ENCODE data around the gene OGDHL. TPM values are rescaled to one million over a fixed set of nuclear protein-coding genes. Genes with fewer than 3 reads are reported as not detected.

Gene OGDHL
- 0.52 TPM for total RNA-seq

DNA sequence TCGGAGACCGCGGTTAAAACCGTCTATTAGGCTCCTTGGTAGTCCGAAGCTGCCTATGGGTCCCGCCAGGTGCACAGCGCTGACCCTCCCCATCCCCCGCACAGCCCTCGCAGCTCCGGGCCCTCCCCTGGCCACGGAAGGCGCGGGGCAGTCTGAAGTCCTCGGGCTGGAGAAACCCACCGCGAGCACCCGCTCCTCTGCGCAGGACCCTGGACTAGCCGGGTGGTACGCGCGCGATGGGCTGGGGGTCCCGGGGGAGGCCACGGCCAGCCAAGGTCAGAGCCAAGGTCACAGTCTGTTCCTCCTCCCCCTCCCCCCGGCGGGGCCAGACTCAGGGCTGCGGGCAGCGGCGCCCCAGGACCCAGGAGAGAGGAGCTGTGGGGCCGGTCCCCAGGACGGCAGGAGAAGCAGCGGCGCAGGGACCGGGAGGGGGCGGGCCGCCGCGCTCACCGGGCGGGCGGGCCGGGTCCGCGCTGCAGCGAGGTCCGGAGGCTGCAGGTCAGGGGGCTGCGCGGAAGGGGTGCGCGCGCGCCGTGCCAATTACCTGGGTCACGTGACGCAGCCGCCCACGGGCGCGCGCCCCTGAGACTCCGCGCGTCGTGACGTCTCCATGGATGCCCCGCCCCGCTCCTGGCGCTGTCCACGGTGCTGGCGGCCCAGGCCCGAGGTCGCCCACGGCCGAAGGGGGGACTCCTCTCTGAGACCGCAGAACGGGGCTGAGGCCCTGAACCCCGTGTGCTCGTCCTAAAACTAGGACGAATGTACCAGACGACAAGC is at the start of gene OGDHL:
TSS of gene OGDHL (minus strand) at position 535 of the 777 bp plus-strand sequence. CDS start 3,731 bp downstream, outside the sequence.
- Histone ChIP-seq H3K36me3 (ENCODE audit: control insufficient read depth in 3 of 3, insufficient read depth in 3 of 3, low read length in 3 of 3) (no peaks in the 10 kb centered on the region), H3K27ac (ENCODE audit: low read depth, low read length) (no peak within 1 kb of the TSS), H3K4me1 (ENCODE audit: control insufficient read depth in 3 of 3, insufficient read depth in 3 of 3, low read length in 3 of 3) (peaks cover 0 to 2% (median 0%) of the 10 kb centered on the region in 3 donors), H3K4me3 (ENCODE audit: low read length in 3 of 3) (peak within 1 kb of the TSS in 2 of 3 donors; percentile 29 to 46), H3K27me3 (ENCODE audit: control insufficient read depth in 3 of 3, insufficient read depth in 3 of 3, low read length in 3 of 3) (peaks cover 20 to 31% (median 24%) of the 10 kb centered on the region in 3 donors), H3K9ac (ENCODE audit: low read depth in 1 of 3, low read length in 3 of 3) (no peak within 1 kb of the TSS), H3K9me3 (ENCODE audit: control insufficient read depth in 3 of 3, low read length in 3 of 3) (peaks cover 0 to 3% (median 3%) of the 10 kb centered on the region in 3 donors)

DNA sequence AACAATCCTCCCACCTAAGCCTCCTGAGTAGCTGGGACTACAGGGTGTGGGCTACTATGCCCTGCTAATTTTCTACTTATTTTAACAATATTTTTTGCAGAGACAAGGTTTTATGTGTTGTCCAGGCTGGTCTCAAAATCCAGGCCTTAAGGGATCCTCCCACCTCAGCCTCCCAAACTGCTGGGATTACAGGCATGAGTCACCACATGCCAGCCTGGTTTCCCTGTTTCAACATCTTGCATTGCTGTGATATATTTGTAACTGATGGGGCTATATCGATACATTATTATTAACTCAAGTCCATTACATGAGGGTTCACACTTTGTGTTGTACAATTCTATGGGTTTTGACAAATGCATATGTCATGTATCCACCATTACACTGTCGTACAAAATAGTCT is 41.9 kb upstream of the OGDHL start:
- Histone ChIP-seq H3K36me3 (ENCODE audit: control insufficient read depth in 3 of 3, insufficient read depth in 3 of 3, low read length in 3 of 3) (no peaks in the 10 kb centered on the region), H3K27me3 (ENCODE audit: control insufficient read depth in 3 of 3, insufficient read depth in 3 of 3, low read length in 3 of 3) (no peaks in the 10 kb centered on the region), H3K4me3 (ENCODE audit: low read length in 3 of 3) (no peak overlapping the region), H3K9me3 (ENCODE audit: control insufficient read depth in 3 of 3, low read length in 3 of 3) (peaks cover 0 to 6% (median 0%) of the 10 kb centered on the region in 3 donors), H3K27ac (ENCODE audit: low read depth, low read length) (no peak overlapping the region), H3K9ac (ENCODE audit: low read depth in 1 of 3, low read length in 3 of 3) (no peak overlapping the region), H3K4me1 (ENCODE audit: control insufficient read depth in 3 of 3, insufficient read depth in 3 of 3, low read length in 3 of 3) (no peaks in the 10 kb centered on the region)

DNA sequence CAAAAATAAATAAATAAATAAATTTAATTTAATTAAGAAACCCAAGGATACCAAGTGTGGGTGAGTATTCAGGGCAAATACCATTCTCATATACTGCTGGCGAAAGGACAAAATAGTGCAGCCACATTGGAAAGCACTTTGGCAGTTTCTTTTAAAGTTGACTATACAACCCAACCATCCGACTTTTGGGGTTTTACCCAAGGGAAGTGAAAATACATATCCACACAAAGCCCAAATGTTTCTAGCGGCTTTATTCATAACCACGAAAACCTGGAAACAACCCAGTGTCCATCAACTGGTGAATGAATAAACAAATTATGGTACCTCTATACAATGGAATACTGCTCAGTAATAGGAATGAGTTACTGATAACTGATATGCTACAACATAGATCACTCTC is 36.2 kb upstream of the OGDHL start:
- no peaks in the 10 kb centered on the region for H3K36me3 ChIP-seq (ENCODE audit: control insufficient read depth in 3 of 3, insufficient read depth in 3 of 3, low read length in 3 of 3)
- H3K4me3 ChIP-seq (ENCODE audit: low read length in 3 of 3), result no peak overlapping the region
- no peaks in the 10 kb centered on the region for H3K27me3 ChIP-seq (ENCODE audit: control insufficient read depth in 3 of 3, insufficient read depth in 3 of 3, low read length in 3 of 3)
- no peak overlapping the region for H3K9ac ChIP-seq (ENCODE audit: low read depth in 1 of 3, low read length in 3 of 3)
- H3K27ac ChIP-seq (ENCODE audit: low read depth, low read length), result no peak overlapping the region
- no peaks in the 10 kb centered on the region for H3K9me3 ChIP-seq (ENCODE audit: control insufficient read depth in 3 of 3, low read length in 3 of 3)
- H3K4me1 ChIP-seq (ENCODE audit: control insufficient read depth in 3 of 3, insufficient read depth in 3 of 3, low read length in 3 of 3), result no peaks in the 10 kb centered on the region

DNA sequence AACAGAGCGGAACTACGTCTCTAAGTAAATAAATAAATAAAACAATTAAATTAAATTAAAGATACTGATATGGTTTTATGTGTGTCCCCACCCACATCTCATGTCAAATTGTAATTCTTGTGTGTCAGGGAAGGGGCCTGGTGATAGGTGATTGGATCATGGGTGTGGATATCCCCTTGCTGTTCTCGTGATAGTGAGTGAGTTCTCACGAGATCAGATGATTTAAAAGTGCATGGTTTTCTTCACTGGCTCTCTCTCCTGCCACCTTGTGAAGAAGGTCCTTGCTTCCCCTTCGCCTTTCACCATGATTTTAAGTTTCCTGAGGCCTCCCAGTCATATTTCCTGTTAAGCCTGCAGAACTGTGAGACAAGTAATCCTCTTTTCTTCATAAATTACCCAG is 29.0 kb upstream of the OGDHL start:
- Histone ChIP-seq H3K4me3 (ENCODE audit: low read length in 3 of 3) (no peak overlapping the region), H3K36me3 (ENCODE audit: control insufficient read depth in 3 of 3, insufficient read depth in 3 of 3, low read length in 3 of 3) (no peaks in the 10 kb centered on the region), H3K27me3 (ENCODE audit: control insufficient read depth in 3 of 3, insufficient read depth in 3 of 3, low read length in 3 of 3) (no peaks in the 10 kb centered on the region), H3K4me1 (ENCODE audit: control insufficient read depth in 3 of 3, insufficient read depth in 3 of 3, low read length in 3 of 3) (no peaks in the 10 kb centered on the region), H3K9me3 (ENCODE audit: control insufficient read depth in 3 of 3, low read length in 3 of 3) (no peaks in the 10 kb centered on the region), H3K9ac (ENCODE audit: low read depth in 1 of 3, low read length in 3 of 3) (no peak overlapping the region), H3K27ac (ENCODE audit: low read depth, low read length) (no peak overlapping the region)

DNA sequence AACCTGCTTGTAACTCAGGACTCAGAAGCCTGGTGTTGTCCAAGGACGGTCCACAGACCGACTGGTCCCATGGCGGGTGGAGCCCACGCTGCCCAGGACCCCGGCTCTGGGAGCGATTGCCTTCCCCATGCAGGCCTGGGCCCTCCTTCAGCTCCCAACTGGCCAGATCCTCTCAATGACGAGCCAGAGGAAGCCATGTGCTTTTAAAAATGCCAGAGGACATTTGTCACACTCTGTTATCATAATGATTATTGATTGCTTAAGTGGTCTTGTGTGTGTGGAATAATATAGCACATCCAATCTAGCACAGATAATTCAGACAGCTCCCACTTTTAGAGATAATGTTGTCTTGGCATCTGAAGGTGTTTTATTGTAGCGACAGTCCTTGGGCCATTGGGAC is 22.6 kb upstream of the OGDHL start:
- Histone ChIP-seq H3K9me3 (ENCODE audit: control insufficient read depth in 3 of 3, low read length in 3 of 3) (no peaks in the 10 kb centered on the region), H3K4me3 (ENCODE audit: low read length in 3 of 3) (no peak overlapping the region), H3K27ac (ENCODE audit: low read depth, low read length) (no peak overlapping the region), H3K27me3 (ENCODE audit: control insufficient read depth in 3 of 3, insufficient read depth in 3 of 3, low read length in 3 of 3) (no peaks in the 10 kb centered on the region), H3K36me3 (ENCODE audit: control insufficient read depth in 3 of 3, insufficient read depth in 3 of 3, low read length in 3 of 3) (no peaks in the 10 kb centered on the region), H3K4me1 (ENCODE audit: control insufficient read depth in 3 of 3, insufficient read depth in 3 of 3, low read length in 3 of 3) (no peaks in the 10 kb centered on the region), H3K9ac (ENCODE audit: low read depth in 1 of 3, low read length in 3 of 3) (no peak overlapping the region)

DNA sequence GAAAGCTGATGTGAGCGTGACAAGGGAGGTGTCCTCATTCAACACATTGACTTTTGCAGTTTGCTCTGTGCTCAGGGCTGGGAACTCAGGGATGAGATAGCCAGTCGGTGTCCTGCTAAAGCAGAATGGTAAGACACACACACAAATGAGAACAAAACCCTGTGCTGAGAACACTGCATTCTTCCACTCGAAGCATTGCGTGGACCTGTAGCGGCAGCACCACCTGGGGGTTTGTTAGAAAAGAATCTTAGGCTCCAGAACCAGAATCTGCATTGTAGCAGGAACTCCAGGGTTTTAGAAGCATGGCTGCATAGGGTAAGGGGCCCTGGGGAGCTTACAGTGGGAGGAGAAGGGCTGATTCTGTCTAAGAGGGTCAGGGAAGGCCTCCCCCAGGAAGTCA is 21.5 kb upstream of the OGDHL start:
- Histone ChIP-seq H3K4me3 (ENCODE audit: low read length in 3 of 3) (no peak overlapping the region), H3K27me3 (ENCODE audit: control insufficient read depth in 3 of 3, insufficient read depth in 3 of 3, low read length in 3 of 3) (no peaks in the 10 kb centered on the region), H3K36me3 (ENCODE audit: control insufficient read depth in 3 of 3, insufficient read depth in 3 of 3, low read length in 3 of 3) (no peaks in the 10 kb centered on the region)

DNA sequence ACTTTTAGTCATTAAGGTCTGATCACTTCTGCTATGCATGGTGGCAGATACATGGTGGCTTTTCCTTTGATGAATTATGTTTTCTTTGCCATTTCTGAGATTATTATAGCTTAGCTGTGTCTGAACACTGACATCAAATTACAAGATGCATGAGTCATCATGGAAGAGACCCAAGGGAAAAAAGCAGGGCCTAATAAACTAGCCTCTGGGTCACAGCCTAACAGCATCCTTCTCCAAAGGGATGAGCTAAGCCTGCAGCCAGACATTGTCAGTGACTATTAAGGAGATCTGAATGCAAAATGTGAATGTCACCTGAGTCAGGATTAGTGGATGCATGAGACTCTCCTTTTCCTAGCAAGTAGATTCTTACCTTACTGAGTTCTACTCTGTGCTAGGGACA is 19.1 kb upstream of the OGDHL start:
- Histone ChIP-seq H3K27me3 (ENCODE audit: control insufficient read depth in 3 of 3, insufficient read depth in 3 of 3, low read length in 3 of 3) (no peaks in the 10 kb centered on the region), H3K9ac (ENCODE audit: low read depth in 1 of 3, low read length in 3 of 3) (no peak overlapping the region), H3K36me3 (ENCODE audit: control insufficient read depth in 3 of 3, insufficient read depth in 3 of 3, low read length in 3 of 3) (no peaks in the 10 kb centered on the region), H3K9me3 (ENCODE audit: control insufficient read depth in 3 of 3, low read length in 3 of 3) (no peaks in the 10 kb centered on the region), H3K4me1 (ENCODE audit: control insufficient read depth in 3 of 3, insufficient read depth in 3 of 3, low read length in 3 of 3) (no peaks in the 10 kb centered on the region), H3K4me3 (ENCODE audit: low read length in 3 of 3) (no peak overlapping the region), H3K27ac (ENCODE audit: low read depth, low read length) (no peak overlapping the region)

More for the DNA sequence above, 21.5 kb upstream of the OGDHL start:
- H3K4me1 ChIP-seq (ENCODE audit: control insufficient read depth in 3 of 3, insufficient read depth in 3 of 3, low read length in 3 of 3), result no peaks in the 10 kb centered on the region
- H3K27ac ChIP-seq (ENCODE audit: low read depth, low read length), result no peak overlapping the region
- H3K9ac ChIP-seq (ENCODE audit: low read depth in 1 of 3, low read length in 3 of 3), result no peak overlapping the region
- no peaks in the 10 kb centered on the region for H3K9me3 ChIP-seq (ENCODE audit: control insufficient read depth in 3 of 3, low read length in 3 of 3)

DNA sequence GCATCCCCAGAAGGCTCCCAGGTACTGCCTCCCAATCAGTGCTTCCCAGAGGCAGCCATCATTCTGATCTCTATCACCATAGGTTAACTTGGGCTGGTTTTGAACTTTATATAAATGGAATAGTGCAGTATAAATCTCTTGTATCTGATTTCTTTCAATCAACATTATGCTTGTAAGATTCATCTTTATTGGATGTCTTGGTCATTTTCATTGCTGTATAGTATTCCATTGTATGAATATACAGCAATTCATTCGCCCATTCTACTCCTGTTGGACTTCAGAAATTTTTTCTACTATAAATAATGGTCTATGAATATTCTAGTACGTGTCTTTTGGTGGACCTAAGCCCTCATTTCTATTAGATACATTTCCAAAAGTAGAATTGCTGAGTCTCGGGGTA is 16.1 kb upstream of the OGDHL start:
- Histone ChIP-seq H3K4me3 (ENCODE audit: low read length in 3 of 3) (no peak overlapping the region), H3K9ac (ENCODE audit: low read depth in 1 of 3, low read length in 3 of 3) (no peak overlapping the region), H3K36me3 (ENCODE audit: control insufficient read depth in 3 of 3, insufficient read depth in 3 of 3, low read length in 3 of 3) (no peaks in the 10 kb centered on the region), H3K27me3 (ENCODE audit: control insufficient read depth in 3 of 3, insufficient read depth in 3 of 3, low read length in 3 of 3) (no peaks in the 10 kb centered on the region), H3K9me3 (ENCODE audit: control insufficient read depth in 3 of 3, low read length in 3 of 3) (no peaks in the 10 kb centered on the region), H3K27ac (ENCODE audit: low read depth, low read length) (no peak overlapping the region), H3K4me1 (ENCODE audit: control insufficient read depth in 3 of 3, insufficient read depth in 3 of 3, low read length in 3 of 3) (no peaks in the 10 kb centered on the region)

DNA sequence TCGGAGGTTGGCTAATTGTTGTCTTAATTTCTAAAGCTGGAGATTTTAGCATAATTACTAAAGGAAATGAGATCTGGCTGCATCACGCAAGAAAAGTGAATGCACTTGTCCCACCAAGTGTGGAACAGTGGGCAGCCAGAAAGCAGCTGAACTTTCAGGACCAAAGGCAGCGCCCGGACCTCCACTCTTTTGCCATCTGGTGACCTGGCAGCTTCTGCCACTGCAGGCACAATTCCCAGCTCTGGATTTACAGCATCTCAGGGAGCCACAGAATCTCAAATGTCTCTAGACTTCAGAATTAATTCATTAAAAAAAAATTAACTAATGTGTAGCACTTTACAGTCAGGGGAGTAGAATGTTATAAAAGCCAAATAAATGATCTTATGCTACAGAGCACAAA is 14.7 kb upstream of the OGDHL start:
- Histone ChIP-seq H3K27ac (ENCODE audit: low read depth, low read length) (no peak overlapping the region), H3K4me1 (ENCODE audit: control insufficient read depth in 3 of 3, insufficient read depth in 3 of 3, low read length in 3 of 3) (no peaks in the 10 kb centered on the region), H3K9ac (ENCODE audit: low read depth in 1 of 3, low read length in 3 of 3) (no peak overlapping the region), H3K36me3 (ENCODE audit: control insufficient read depth in 3 of 3, insufficient read depth in 3 of 3, low read length in 3 of 3) (no peaks in the 10 kb centered on the region), H3K27me3 (ENCODE audit: control insufficient read depth in 3 of 3, insufficient read depth in 3 of 3, low read length in 3 of 3) (peaks cover 0 to 4% (median 3%) of the 10 kb centered on the region in 3 donors), H3K9me3 (ENCODE audit: control insufficient read depth in 3 of 3, low read length in 3 of 3) (no peaks in the 10 kb centered on the region), H3K4me3 (ENCODE audit: low read length in 3 of 3) (no peak overlapping the region)

DNA sequence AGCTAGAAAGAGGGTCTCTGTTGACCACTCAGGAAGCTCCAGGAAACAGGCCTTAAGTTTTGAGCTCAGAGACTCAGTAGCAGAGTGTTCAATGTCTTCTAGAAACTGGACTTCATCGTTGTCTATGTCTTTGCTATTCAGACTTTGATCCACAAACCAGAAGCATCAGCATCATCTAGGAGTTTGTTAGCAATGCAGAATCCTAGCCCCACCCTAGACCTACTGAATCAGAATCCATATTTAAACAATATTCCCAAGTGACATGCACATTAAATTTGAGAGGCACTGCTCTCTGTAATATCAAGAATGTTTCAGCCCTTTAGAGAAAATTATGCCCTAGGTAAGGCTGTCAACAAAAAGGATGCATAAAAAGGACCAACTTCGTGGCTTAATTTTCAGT is 12.9 kb upstream of the OGDHL start:
- H3K4me1 ChIP-seq (ENCODE audit: control insufficient read depth in 3 of 3, insufficient read depth in 3 of 3, low read length in 3 of 3), result no peaks in the 10 kb centered on the region
- no peaks in the 10 kb centered on the region for H3K9me3 ChIP-seq (ENCODE audit: control insufficient read depth in 3 of 3, low read length in 3 of 3)
- no peak overlapping the region for H3K27ac ChIP-seq (ENCODE audit: low read depth, low read length)
- H3K36me3 ChIP-seq (ENCODE audit: control insufficient read depth in 3 of 3, insufficient read depth in 3 of 3, low read length in 3 of 3), result no peaks in the 10 kb centered on the region
- H3K27me3 ChIP-seq (ENCODE audit: control insufficient read depth in 3 of 3, insufficient read depth in 3 of 3, low read length in 3 of 3), result peaks cover 0 to 7% (median 5%) of the 10 kb centered on the region in 3 donors
- H3K4me3 ChIP-seq (ENCODE audit: low read length in 3 of 3), result no peak overlapping the region
- no peak overlapping the region for H3K9ac ChIP-seq (ENCODE audit: low read depth in 1 of 3, low read length in 3 of 3)

Data from skeletal muscle tissue (tissue), 4 donors.